ENCODE results near the gene MIS18BP1.
"Not testable (repeated sequence)": the region's sequence is repeated elsewhere in the genome, so short reads cannot be mapped to it uniquely, and the experiment has no call there.

Gene MIS18BP1

GRCh38 chr14:45242706-45243105 is 10.3 kb downstream of the MIS18BP1 start:
- DNase-seq: no peak

- DNase-seq: no peak
These were observed 14.0 kb downstream of the MIS18BP1 start for GRCh38 chr14:45238988-45239387.

- no peak for DNase-seq
These were observed 25.4 kb downstream of the MIS18BP1 start for GRCh38 chr14:45227566-45227965.

GRCh38 chr14:45222485-45223262 is 30.3 kb downstream of the MIS18BP1 start:
- no peak for DNase-seq

- not testable (repeated sequence) for DNase-seq
These were observed 38.7 kb downstream of the MIS18BP1 start for GRCh38 chr14:45214341-45214740.

- DNase-seq: not testable (repeated sequence)
These were observed 39.3 kb downstream of the MIS18BP1 start for GRCh38 chr14:45213716-45214115.

GRCh38 chr14:45212231-45212630 is 40.8 kb downstream of the MIS18BP1 start:
- no peak for DNase-seq

GRCh38 chr14:45211295-45211694 is 41.7 kb downstream of the MIS18BP1 start:
- DNase-seq: peak; percentile 7

- no peak for DNase-seq
These were observed 42.8 kb downstream of the MIS18BP1 start for GRCh38 chr14:45210159-45210558.

GRCh38 chr14:45204241-45204640 is 48.8 kb downstream of the MIS18BP1 start:
- DNase-seq: no peak

GRCh38 chr14:45201905-45202304 is 51.1 kb downstream of the MIS18BP1 start:
- DNase-seq: no peak

GRCh38 chr14:45199230-45199629 is 53.8 kb downstream of the MIS18BP1 start:
- DNase-seq: no peak

GRCh38 chr14:45198551-45198950 is 54.5 kb downstream of the MIS18BP1 start:
- DNase-seq: no peak

- no peak for DNase-seq
These were observed 58.0 kb downstream of the MIS18BP1 start for GRCh38 chr14:45194964-45195363.

- DNase-seq: no peak
These were observed 67.7 kb downstream of the MIS18BP1 start for GRCh38 chr14:45185100-45185814.

- DNase-seq: no peak
These were observed 71.2 kb downstream of the MIS18BP1 start for GRCh38 chr14:45181806-45182205.

GRCh38 chr14:45181329-45181728 is 71.7 kb downstream of the MIS18BP1 start:
- DNase-seq: no peak

GRCh38 chr14:45177076-45177475 is 75.9 kb downstream of the MIS18BP1 start:
- no peak for DNase-seq

GRCh38 chr14:45169906-45170305 is 83.1 kb downstream of the MIS18BP1 start:
- DNase-seq: no peak

- DNase-seq: no peak
These were observed 96.9 kb downstream of the MIS18BP1 start for GRCh38 chr14:45156067-45156466.

All from kidney glomerular epithelial cell (primary cell).